Lower leg skin (tissue), 3 donors: Measurements from ENCODE around the gene WDR43.

Source experiments
- CTCF ChIP-seq, 3 donors: fragments of 450-650 bp; IDR thresholded peaks; one replicate each; pipeline ENCODE4 v1.5.1; 2016; ENCODE audit warnings: antibody characterized with exemption in 3 of 3, mild to moderate bottlenecking in 3 of 3, moderate library complexity in 2 of 3
- POLR2A ChIP-seq, 2 donors: fragments of 450-650 bp; IDR thresholded peaks; one replicate each; pipeline ENCODE4 v1.6.1; 2016 to 2017; ENCODE audit warnings: antibody characterized with exemption in 2 of 2, mild to moderate bottlenecking in 1 of 2, moderate library complexity in 1 of 2

GRCh38 chr2:28981016-28981441, 86.6 kb downstream of the WDR43 start, which contains the start of gene TOGARAM2:
- TF ChIP-seq CTCF (IDR thresholded peaks at IDR 0.05) = no peak
- no peak for TF ChIP-seq POLR2A (IDR thresholded peaks at IDR 0.05)
